ENCODE data around the gene FOXO1. TPM values are rescaled to one million over a fixed set of nuclear protein-coding genes. Genes with fewer than 3 reads are reported as not detected.

FOXO1 gene
- total RNA-seq, 1 donor from 2014 or later, result 65.8 TPM

DNA sequence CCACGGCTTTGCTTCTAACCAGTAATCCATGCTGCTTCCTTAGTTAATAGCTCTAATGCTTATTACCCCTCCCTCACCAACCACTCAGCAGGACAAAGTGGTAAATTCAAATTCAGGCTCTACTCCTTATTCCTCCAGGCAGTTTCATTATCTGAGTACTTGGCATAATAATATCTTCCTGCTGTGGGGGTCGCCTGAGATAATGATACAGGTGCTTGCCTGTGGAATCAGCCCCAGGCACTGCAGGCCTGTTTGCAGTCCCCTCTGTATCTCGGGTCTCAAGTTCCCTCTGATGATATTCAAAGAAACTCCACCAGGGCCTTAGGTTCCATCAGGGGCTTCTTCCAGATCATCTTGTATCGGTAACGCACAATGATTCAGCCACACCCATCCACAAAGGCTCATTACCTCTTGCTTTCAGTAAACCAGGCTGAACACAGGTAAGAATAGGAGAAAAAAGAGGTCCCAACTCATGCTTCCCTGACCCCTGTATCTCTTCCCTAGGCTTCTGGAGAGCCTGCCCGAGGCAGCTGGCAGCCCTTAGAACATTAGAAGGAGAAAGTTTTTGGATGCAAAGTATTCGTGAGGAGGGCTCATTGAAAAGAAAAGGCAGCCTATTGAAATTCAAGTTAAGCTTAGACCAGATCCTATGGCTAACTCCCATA is 14.3 kb upstream of the FOXO1 start:
- Mint-ChIP-seq H3K4me3 (ENCODE audit: unreplicated experiment) (no peak overlapping the region), H3K36me3 (ENCODE audit: low read depth, unreplicated experiment) (no peaks in the 10 kb centered on the region), H3K9me3 (ENCODE audit: unreplicated experiment) (no peaks in the 10 kb centered on the region), H3K4me1 (ENCODE audit: unreplicated experiment) (peaks cover 8% of the 10 kb centered on the region), H3K27ac (ENCODE audit: unreplicated experiment) (no peak overlapping the region), H3K27me3 (ENCODE audit: unreplicated experiment) (peaks cover 1% of the 10 kb centered on the region)
- DNase-seq (ENCODE audit: low spot score), result no peak
- TF ChIP-seq, protein P1, sequence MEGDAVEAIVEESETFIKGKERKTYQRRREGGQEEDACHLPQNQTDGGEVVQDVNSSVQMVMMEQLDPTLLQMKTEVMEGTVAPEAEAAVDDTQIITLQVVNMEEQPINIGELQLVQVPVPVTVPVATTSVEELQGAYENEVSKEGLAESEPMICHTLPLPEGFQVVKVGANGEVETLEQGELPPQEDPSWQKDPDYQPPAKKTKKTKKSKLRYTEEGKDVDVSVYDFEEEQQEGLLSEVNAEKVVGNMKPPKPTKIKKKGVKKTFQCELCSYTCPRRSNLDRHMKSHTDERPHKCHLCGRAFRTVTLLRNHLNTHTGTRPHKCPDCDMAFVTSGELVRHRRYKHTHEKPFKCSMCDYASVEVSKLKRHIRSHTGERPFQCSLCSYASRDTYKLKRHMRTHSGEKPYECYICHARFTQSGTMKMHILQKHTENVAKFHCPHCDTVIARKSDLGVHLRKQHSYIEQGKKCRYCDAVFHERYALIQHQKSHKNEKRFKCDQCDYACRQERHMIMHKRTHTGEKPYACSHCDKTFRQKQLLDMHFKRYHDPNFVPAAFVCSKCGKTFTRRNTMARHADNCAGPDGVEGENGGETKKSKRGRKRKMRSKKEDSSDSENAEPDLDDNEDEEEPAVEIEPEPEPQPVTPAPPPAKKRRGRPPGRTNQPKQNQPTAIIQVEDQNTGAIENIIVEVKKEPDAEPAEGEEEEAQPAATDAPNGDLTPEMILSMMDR (IDR thresholded peaks at IDR 0.05; ENCODE audit: unreplicated experiment), result no peak

DNA sequence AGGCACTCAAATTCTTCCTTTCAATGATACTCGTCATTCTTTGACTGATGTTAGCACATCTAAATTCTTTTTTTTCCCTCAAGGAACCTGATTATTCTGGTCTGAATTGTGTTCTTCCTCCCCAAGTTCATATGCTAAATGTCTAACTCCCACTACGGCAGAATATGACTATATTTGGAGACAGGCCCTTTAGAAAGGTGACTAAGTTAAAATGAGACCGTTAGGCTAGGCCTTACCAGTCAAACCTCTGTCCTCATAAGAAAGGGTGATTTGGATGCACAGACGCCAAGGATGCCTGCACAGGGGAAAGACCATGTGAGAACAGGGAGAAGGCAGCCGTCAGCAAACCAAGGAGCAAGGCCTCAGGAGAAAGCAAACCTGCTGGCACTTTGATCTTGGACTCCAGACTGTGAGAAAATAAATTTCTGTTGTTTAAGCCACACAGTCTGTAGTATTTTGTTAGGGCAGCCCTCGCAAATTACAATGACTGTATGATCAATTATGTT is 13.1 kb upstream of the FOXO1 start:
- DNase-seq (ENCODE audit: low spot score), result no peak
- no peak overlapping the region for H3K27ac Mint-ChIP-seq (ENCODE audit: unreplicated experiment)

DNA sequence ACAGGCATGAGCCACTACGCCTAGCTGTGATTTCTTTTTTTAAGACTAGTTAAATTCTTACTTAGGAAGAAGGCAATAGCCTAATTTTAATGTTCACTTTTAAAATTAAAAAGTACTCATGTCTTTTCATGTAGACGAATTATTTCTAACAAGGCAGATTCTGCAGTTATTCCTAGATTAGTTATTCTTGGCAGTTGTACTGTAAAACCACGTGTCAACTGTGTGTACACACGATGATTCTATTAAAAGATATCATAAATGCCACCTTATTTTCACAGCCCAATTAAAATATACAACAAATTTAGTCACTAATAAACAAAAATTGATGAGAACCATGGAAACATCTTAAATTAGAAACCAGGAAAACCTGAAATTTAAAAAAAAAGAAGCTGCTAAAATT is 10.6 kb upstream of the FOXO1 start:
- H3K4me3 Mint-ChIP-seq (ENCODE audit: unreplicated experiment), result no peak overlapping the region
- DNase-seq (ENCODE audit: low spot score), result no peak

More for the DNA sequence above, 13.1 kb upstream of the FOXO1 start:
- H3K36me3 Mint-ChIP-seq (ENCODE audit: low read depth, unreplicated experiment), result no peaks in the 10 kb centered on the region
- peaks cover 1% of the 10 kb centered on the region for H3K27me3 Mint-ChIP-seq (ENCODE audit: unreplicated experiment)
- H3K4me1 Mint-ChIP-seq (ENCODE audit: unreplicated experiment), result peaks cover 8% of the 10 kb centered on the region
- H3K9me3 Mint-ChIP-seq (ENCODE audit: unreplicated experiment), result no peaks in the 10 kb centered on the region
- H3K4me3 Mint-ChIP-seq (ENCODE audit: unreplicated experiment), result no peak overlapping the region
- TF ChIP-seq, protein P1 (IDR thresholded peaks at IDR 0.05; ENCODE audit: unreplicated experiment), result no peak

DNA sequence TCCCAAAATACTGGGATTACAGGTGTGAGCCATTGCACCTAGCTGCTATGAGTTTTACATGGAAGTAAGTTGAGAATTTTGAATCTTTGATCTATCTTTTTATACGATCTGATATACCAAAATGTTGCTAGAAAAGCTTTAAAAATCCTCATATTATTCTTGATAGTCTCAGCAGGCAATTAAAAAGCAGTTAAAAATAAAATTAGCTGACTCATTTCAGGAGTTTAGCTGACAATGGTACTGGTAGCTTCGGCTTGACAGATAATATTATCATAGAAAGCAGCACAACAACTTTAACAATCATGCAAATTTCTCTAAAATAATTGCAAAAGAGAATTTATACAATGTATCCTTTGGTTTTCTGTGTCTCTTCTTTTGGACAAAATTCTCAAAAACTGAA is 9.6 kb upstream of the FOXO1 start:
- Mint-ChIP-seq H3K36me3 (ENCODE audit: low read depth, unreplicated experiment) (no peaks in the 10 kb centered on the region), H3K4me3 (ENCODE audit: unreplicated experiment) (no peak overlapping the region), H3K9me3 (ENCODE audit: unreplicated experiment) (no peaks in the 10 kb centered on the region), H3K27me3 (ENCODE audit: unreplicated experiment) (peaks cover 1% of the 10 kb centered on the region), H3K27ac (ENCODE audit: unreplicated experiment) (no peak overlapping the region), H3K4me1 (ENCODE audit: unreplicated experiment) (peaks cover 5% of the 10 kb centered on the region)
- TF ChIP-seq, protein P1 (IDR thresholded peaks at IDR 0.05; ENCODE audit: unreplicated experiment), result no peak
- DNase-seq (ENCODE audit: low spot score), result no peak

More for the DNA sequence above, 10.6 kb upstream of the FOXO1 start:
- peaks cover 1% of the 10 kb centered on the region for H3K27me3 Mint-ChIP-seq (ENCODE audit: unreplicated experiment)
- no peaks in the 10 kb centered on the region for H3K9me3 Mint-ChIP-seq (ENCODE audit: unreplicated experiment)
- H3K27ac Mint-ChIP-seq (ENCODE audit: unreplicated experiment), result no peak overlapping the region
- no peaks in the 10 kb centered on the region for H3K36me3 Mint-ChIP-seq (ENCODE audit: low read depth, unreplicated experiment)
- TF ChIP-seq, protein P1 (IDR thresholded peaks at IDR 0.05; ENCODE audit: unreplicated experiment), result no peak
- peaks cover 8% of the 10 kb centered on the region for H3K4me1 Mint-ChIP-seq (ENCODE audit: unreplicated experiment)

DNA sequence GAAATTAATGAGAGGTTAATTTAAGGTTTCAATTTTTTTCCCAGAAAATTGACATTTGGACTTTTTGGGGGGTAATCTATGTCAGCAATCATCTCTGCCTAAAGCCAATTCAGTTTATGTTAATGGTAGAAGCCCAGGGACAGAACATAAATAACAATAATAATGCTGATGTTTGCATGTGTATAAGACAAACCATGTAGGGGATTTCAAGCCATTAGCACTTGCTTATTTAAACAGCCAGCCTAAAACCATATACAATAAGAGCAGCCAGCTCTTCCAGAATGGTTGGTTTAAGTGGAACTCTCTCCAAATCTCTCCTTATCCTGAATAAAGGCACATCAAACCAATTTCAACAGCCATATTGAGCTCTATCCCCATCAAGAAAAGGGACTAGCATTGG is 7.0 kb upstream of the FOXO1 start:
- H3K27ac Mint-ChIP-seq (ENCODE audit: unreplicated experiment), result no peak overlapping the region
- TF ChIP-seq, protein P1 (IDR thresholded peaks at IDR 0.05; ENCODE audit: unreplicated experiment), result no peak
- peaks cover 1% of the 10 kb centered on the region for H3K27me3 Mint-ChIP-seq (ENCODE audit: unreplicated experiment)
- DNase-seq (ENCODE audit: low spot score), result no peak
- H3K36me3 Mint-ChIP-seq (ENCODE audit: low read depth, unreplicated experiment), result no peaks in the 10 kb centered on the region
- no peak overlapping the region for H3K4me3 Mint-ChIP-seq (ENCODE audit: unreplicated experiment)
- H3K4me1 Mint-ChIP-seq (ENCODE audit: unreplicated experiment), result peaks cover 13% of the 10 kb centered on the region
- H3K9me3 Mint-ChIP-seq (ENCODE audit: unreplicated experiment), result no peaks in the 10 kb centered on the region
